Loucy (cell line): ENCODE data around the gene CTIF.

Source experiments
- H2AFZ ChIP-seq: fragments of 200-600 bp; sonication (generic); 2 replicates; pipeline ENCODE4 v1.6.0; 2016; ENCODE audit warnings: antibody characterized with exemption, mild to moderate bottlenecking, low read length, moderate library complexity
- H3F3A ChIP-seq: fragments of 200-600 bp; 2 replicates; pipeline ENCODE4 v1.6.0; 2016; ENCODE audit warnings: antibody characterized with exemption, low read depth, mild to moderate bottlenecking
- H3K27me3 ChIP-seq: fragments of 200-600 bp; sonication (generic); 2 replicates; pipeline ENCODE4 v1.6.1; 2014; ENCODE audit warnings: low read length, mild to moderate bottlenecking; ENCODE audit not compliant: insufficient read depth, poor library complexity, severe bottlenecking
- H3K36me3 ChIP-seq: fragments of 200-600 bp; sonication (generic); 2 replicates; pipeline ENCODE4 v1.6.1; 2016; ENCODE audit warnings: low read length; ENCODE audit not compliant: insufficient read depth
- H3K4me1 ChIP-seq: fragments of 200-600 bp; sonication (generic); 2 replicates; pipeline ENCODE4 v1.5.1; 2014; ENCODE audit warnings: low read length, mild to moderate bottlenecking; ENCODE audit not compliant: insufficient read depth, poor library complexity, severe bottlenecking
- H3K4me2 ChIP-seq: fragments of 200-600 bp; sonication (generic); 2 replicates; pipeline ENCODE4 v1.6.0; 2014; ENCODE audit warnings: antibody characterized with exemption, low read length, low read depth, mild to moderate bottlenecking; ENCODE audit not compliant: poor library complexity, severe bottlenecking
- H3K4me3 ChIP-seq: fragments of 200-600 bp; sonication (generic); 2 replicates; pipeline ENCODE4 v1.5.1; 2014; ENCODE audit warnings: low read length, mild to moderate bottlenecking, mixed read lengths; ENCODE audit not compliant: poor library complexity, severe bottlenecking
- H3K79me2 ChIP-seq: fragments of 200-600 bp; sonication (generic); 2 replicates; pipeline ENCODE4 v1.6.1; 2014; ENCODE audit warnings: low read length; ENCODE audit not compliant: insufficient read depth
- H3K9ac ChIP-seq: fragments of 200-600 bp; sonication (generic); 2 replicates; pipeline ENCODE4 v1.6.0; 2014; ENCODE audit warnings: mild to moderate bottlenecking, low read depth, low read length, moderate library complexity; ENCODE audit not compliant: poor library complexity, severe bottlenecking
- H3K9me2 ChIP-seq: fragments of 200-600 bp; sonication (generic); replicated peaks from 2 replicates; pipeline ENCODE4 v1.6.1; 2016; ENCODE audit warnings: low read depth, low read length, mixed read lengths
- H3K9me3 ChIP-seq: fragments of 200-600 bp; sonication (generic); 2 replicates; pipeline ENCODE4 v1.6.1; 2014; ENCODE audit warnings: mild to moderate bottlenecking, antibody characterized with exemption, low read length, low read depth; ENCODE audit not compliant: insufficient read depth
- H4K20me1 ChIP-seq: fragments of 200-600 bp; sonication (generic); 2 replicates; pipeline ENCODE4 v1.6.0; 2014; ENCODE audit warnings: antibody characterized with exemption, low read length, mild to moderate bottlenecking; ENCODE audit not compliant: insufficient read depth, poor library complexity, severe bottlenecking
- EZH2phosphoT487 ChIP-seq: fragments of 200-600 bp; IDR thresholded peaks from 2 replicates; pipeline ENCODE4 v1.6.1; 2018; ENCODE audit warnings: antibody characterized with exemption, mild to moderate bottlenecking, moderate library complexity, borderline replicate concordance
- TF ChIP-seq, protein P1 (sequence below): fragments of 200-600 bp; sonication (generic); conservative IDR thresholded peaks from 2 replicates; pipeline ENCODE4 v1.5.1; 2014; ENCODE audit warnings: mild to moderate bottlenecking, antibody characterized with exemption, low read length

The CTIF gene

GRCh38 chr18:48620071-48620470 is 81.2 kb downstream of the CTIF start:
- H3K79me2 ChIP-seq: no peaks in the 10 kb centered on the region
- no peaks in the 10 kb centered on the region for H3K9me3 ChIP-seq
- no peak overlapping the region for H3K9ac ChIP-seq
- H4K20me1 ChIP-seq: no peaks in the 10 kb centered on the region
- H3K4me2 ChIP-seq: no peak overlapping the region
- peaks cover 5% of the 10 kb centered on the region; the same call in 1 of the 2 replicates for H3K36me3 ChIP-seq
- no peaks in the 10 kb centered on the region for H3K4me1 ChIP-seq
- no peak for TF ChIP-seq EZH2phosphoT487
- TF ChIP-seq, protein P1, sequence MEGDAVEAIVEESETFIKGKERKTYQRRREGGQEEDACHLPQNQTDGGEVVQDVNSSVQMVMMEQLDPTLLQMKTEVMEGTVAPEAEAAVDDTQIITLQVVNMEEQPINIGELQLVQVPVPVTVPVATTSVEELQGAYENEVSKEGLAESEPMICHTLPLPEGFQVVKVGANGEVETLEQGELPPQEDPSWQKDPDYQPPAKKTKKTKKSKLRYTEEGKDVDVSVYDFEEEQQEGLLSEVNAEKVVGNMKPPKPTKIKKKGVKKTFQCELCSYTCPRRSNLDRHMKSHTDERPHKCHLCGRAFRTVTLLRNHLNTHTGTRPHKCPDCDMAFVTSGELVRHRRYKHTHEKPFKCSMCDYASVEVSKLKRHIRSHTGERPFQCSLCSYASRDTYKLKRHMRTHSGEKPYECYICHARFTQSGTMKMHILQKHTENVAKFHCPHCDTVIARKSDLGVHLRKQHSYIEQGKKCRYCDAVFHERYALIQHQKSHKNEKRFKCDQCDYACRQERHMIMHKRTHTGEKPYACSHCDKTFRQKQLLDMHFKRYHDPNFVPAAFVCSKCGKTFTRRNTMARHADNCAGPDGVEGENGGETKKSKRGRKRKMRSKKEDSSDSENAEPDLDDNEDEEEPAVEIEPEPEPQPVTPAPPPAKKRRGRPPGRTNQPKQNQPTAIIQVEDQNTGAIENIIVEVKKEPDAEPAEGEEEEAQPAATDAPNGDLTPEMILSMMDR: no peak
- H3K9me2 ChIP-seq: no peaks in the 10 kb centered on the region
- H3F3A ChIP-seq: no peaks in the 10 kb centered on the region
- H3K4me3 ChIP-seq: no peak overlapping the region
- no peaks in the 10 kb centered on the region for H3K27me3 ChIP-seq
- no peak overlapping the region for H2AFZ ChIP-seq

DNA sequence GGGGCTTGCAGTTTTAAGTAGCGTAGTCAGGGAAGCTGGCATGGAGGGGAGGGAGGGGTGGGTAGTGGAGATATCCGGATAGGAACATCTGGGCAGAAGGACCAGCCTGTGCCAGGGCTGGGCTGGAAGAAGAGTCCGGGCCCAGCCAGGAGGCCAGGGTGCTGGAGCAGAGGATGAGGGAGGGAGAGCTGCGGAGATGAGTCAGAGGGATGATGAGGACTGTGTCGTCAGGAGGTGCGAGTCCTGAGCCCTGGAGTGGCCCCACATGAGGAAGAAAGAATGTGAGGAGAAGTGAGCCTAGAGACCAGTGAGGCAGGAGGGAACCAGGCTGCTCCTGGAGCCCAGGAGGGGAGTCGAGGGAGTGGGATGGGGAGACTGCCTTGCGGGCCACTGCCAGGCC is 82.4 kb downstream of the CTIF start:
- no peaks in the 10 kb centered on the region for H4K20me1 ChIP-seq
- H3K4me2 ChIP-seq: no peak overlapping the region
- H3K36me3 ChIP-seq: peaks cover 5% of the 10 kb centered on the region; the same call in 1 of the 2 replicates
- H3K27me3 ChIP-seq: no peaks in the 10 kb centered on the region
- H3K9me3 ChIP-seq: no peaks in the 10 kb centered on the region
- no peaks in the 10 kb centered on the region for H3K4me1 ChIP-seq
- no peak overlapping the region for H2AFZ ChIP-seq
- H3K9ac ChIP-seq: no peak overlapping the region
- no peak for TF ChIP-seq EZH2phosphoT487
- TF ChIP-seq, protein P1: no peak
- H3K4me3 ChIP-seq: no peak overlapping the region
- no peaks in the 10 kb centered on the region for H3K79me2 ChIP-seq
- H3F3A ChIP-seq: no peaks in the 10 kb centered on the region
- H3K9me2 ChIP-seq: no peaks in the 10 kb centered on the region

DNA sequence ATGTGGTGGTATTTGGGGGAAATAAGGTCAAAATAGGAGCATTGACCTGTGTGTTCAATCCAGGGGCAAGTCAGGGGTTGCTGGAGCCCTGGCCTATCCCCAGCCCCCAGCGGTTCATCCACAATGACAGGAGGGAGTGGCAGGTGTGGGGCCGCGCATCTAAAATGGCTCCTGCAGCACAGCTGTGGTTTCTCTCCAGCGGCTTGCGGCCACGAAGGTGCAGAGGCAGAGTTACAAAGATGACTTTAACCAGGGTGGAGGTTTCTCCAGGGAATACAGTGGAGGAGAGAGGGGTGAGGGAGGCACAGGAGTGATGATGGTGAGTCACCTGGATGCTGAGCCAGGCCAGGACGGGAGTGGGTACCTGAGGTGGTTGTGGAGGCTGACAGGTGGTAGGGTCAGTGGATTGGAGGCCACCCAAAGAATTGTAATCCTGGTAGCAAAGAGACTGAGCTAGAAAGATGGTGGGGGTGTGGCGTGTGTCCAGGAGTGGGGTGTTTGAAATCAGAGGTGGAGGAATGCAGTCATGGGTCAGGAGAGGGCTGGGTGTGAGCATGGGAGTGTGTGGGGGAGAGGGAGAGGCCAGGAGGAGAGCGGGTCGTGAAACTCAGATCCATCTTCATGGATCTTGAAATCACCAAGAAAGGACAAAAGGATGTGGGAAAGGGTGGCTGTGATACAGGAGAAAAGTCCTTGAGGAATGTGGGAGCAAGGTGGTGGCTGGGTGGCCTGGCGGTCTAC is 83.2 kb downstream of the CTIF start:
- TF ChIP-seq, protein P1: no peak
- TF ChIP-seq EZH2phosphoT487: no peak
- Histone ChIP-seq H3K9ac (no peak overlapping the region), H3F3A (no peaks in the 10 kb centered on the region), H2AFZ (no peak overlapping the region), H3K4me1 (no peaks in the 10 kb centered on the region), H4K20me1 (no peaks in the 10 kb centered on the region), H3K27me3 (no peaks in the 10 kb centered on the region), H3K36me3 (peaks cover 5% of the 10 kb centered on the region; the same call in 1 of the 2 replicates), H3K9me2 (no peaks in the 10 kb centered on the region), H3K4me3 (no peak overlapping the region), H3K9me3 (no peaks in the 10 kb centered on the region), H3K79me2 (no peaks in the 10 kb centered on the region), H3K4me2 (no peak overlapping the region)
